HepG2 (cell line): ENCODE measurements around the gene PIEZO2. TPM values are rescaled to one million over a fixed set of nuclear protein-coding genes. Genes with fewer than 3 reads are reported as not detected.

Source experiments
- ATAC-seq: fragments of 200-7000 bp; cut with Tn5 transposase; 3 replicates; pipeline ENCODE4 v1.9.1; 2020; ENCODE audit warnings: mild to moderate bottlenecking, moderate library complexity
- BruUV-seq: library from RNA; stranded (reverse); fragments of 400-500 nt; replicated peaks from 2 replicates; lab custom pipeline; 2021; lab: Mats Ljungman, UMichigan
- CTCF ChIA-PET: fragments of 300-600 bp; formaldehyde crosslinking; extraction: SDS; loops from one replicate; lab custom pipeline; 2021; ENCODE audit warnings: low total read pairs, inconsistent platforms, low intra/inter-chr PET ratio; lab: Yijun Ruan, JAX
- POLR2A ChIA-PET: fragments of 350-600 bp; sonication (Branson Sonifier 250); formaldehyde crosslinking; loops from one replicate; lab custom pipeline; 2020; ENCODE audit warnings: antibody characterized with exemption, inconsistent platforms; lab: Yijun Ruan, JAX
- DNase-seq: peaks from one replicate; pipeline ENCODE4 v3.0.0-alpha.2; 2015; ENCODE audit warnings: low spot score
- FAIRE-seq: peaks from 3 replicates; lab custom pipeline; 2011; peaks lifted over from hg19 to GRCh38; lab: Jason Lieb, UNC
- H2AFZ ChIP-seq: one replicate; pipeline ENCODE4 v1.6.1; 2011; ENCODE audit warnings: low read length, inconsistent platforms
- H3K27ac ChIP-seq: fragments of 300-600 bp; 3 replicates; pipeline ENCODE4 v1.8.0; 2011; ENCODE audit warnings: mixed run types, mild to moderate bottlenecking, mixed read lengths, low read length, inconsistent platforms; ENCODE audit not compliant: insufficient read depth; ENCODE audit errors: extremely low read length
- H3K27me3 ChIP-seq, 2 experiments: fragments of 200-600 bp in 1 of 2; 2 replicates in 1 of 2; 3 replicates in 1 of 2; pipeline versions ENCODE4 v1.6.0 to v1.8.0; 2011; ENCODE audit warnings: low read length in 2 of 2, mild to moderate bottlenecking in 2 of 2, moderate library complexity in 2 of 2, inconsistent platforms in 1 of 2; ENCODE audit not compliant: insufficient read depth in 2 of 2, control insufficient read depth in 1 of 2
- H3K36me3 ChIP-seq, 2 experiments: fragments of 200-600 bp in 1 of 2; replicated peaks in 1 of 2; 2 replicates in 1 of 2; 3 replicates in 1 of 2; pipeline versions ENCODE4 v1.5.1 to v1.8.0; 2011; ENCODE audit warnings: low read length in 2 of 2, inconsistent platforms in 1 of 2; ENCODE audit not compliant: insufficient read depth in 2 of 2, control insufficient read depth in 1 of 2
- H3K4me1 ChIP-seq: 2 replicates; pipeline ENCODE4 v1.5.1; 2012; ENCODE audit warnings: low read length, inconsistent platforms; ENCODE audit not compliant: insufficient read depth
- H3K4me2 ChIP-seq: 2 replicates; pipeline ENCODE4 v1.6.0; 2011; ENCODE audit warnings: low read depth, low read length, inconsistent platforms
- H3K4me3 ChIP-seq, 3 experiments: fragments of 200-600 bp in 1 of 3; sonication (generic), shearing (Covaris generic) in 1 of 3; replicated peaks in 1 of 3; 2 replicates each; pipeline ENCODE4 v1.5.1; 2011 to 2016; ENCODE audit warnings: low read length in 3 of 3, inconsistent platforms in 2 of 3, low read depth in 2 of 3, mild to moderate bottlenecking in 2 of 3, control low read depth in 1 of 3, mixed read lengths in 1 of 3; ENCODE audit not compliant: insufficient read depth in 1 of 3
- H3K79me2 ChIP-seq: one replicate; pipeline ENCODE4 v1.6.1; 2011; ENCODE audit warnings: low read length, inconsistent platforms; ENCODE audit not compliant: insufficient read depth
- H3K9ac ChIP-seq: 2 replicates; pipeline ENCODE4 v1.6.0; 2011; ENCODE audit warnings: mild to moderate bottlenecking, low read depth, low read length, inconsistent platforms; ENCODE audit not compliant: insufficient read depth
- H3K9me3 ChIP-seq: 2 replicates; pipeline ENCODE4 v1.5.1; 2012; ENCODE audit warnings: mild to moderate bottlenecking, low read length
- H4K20me1 ChIP-seq: 2 replicates; pipeline ENCODE4 v1.6.0; 2011; ENCODE audit warnings: inconsistent platforms, mild to moderate bottlenecking, low read length, moderate library complexity; ENCODE audit not compliant: insufficient read depth
- ERF ChIP-seq: IDR thresholded peaks from 2 replicates; pipeline ENCODE4 v1.6.1; 2018; ENCODE audit warnings: missing biosample characterization, missing genetic modification reagents
- KLF12 ChIP-seq: sonication (generic); formaldehyde crosslinking; IDR thresholded peaks from 2 replicates; pipeline ENCODE4 v1.4.0; 2020; ENCODE audit warnings: missing genetic modification reagents, borderline replicate concordance
- NCOR1 ChIP-seq: fragments of 200-600 bp; sonication (generic); IDR thresholded peaks from 2 replicates; pipeline ENCODE4 v1.7.0; 2017; ENCODE audit warnings: antibody characterized with exemption, low read length, borderline replicate concordance
- RAD21 ChIP-seq: fragments of 450-650 bp; formaldehyde crosslinking; IDR thresholded peaks from 2 replicates; pipeline ENCODE4 v1.5.0; 2020; ENCODE audit warnings: mild to moderate bottlenecking
- SMC3 ChIP-seq: IDR thresholded peaks from 2 replicates; pipeline ENCODE4 v1.6.1; 2011; ENCODE audit warnings: low read length, improper control_type of control experiment
- STAG1 ChIP-seq: sonication (generic); formaldehyde crosslinking; IDR thresholded peaks from 2 replicates; pipeline ENCODE4 v1.4.0; 2020; ENCODE audit warnings: missing genetic modification reagents
- ZBTB42 ChIP-seq: sonication (generic); formaldehyde crosslinking; IDR thresholded peaks from 2 replicates; pipeline ENCODE4 v1.5.0; 2020; ENCODE audit warnings: mild to moderate bottlenecking, missing genetic modification reagents
- ZKSCAN8 ChIP-seq: IDR thresholded peaks from 2 replicates; pipeline ENCODE4 v1.6.1; 2016; ENCODE audit warnings: borderline replicate concordance, missing genetic modification reagents, missing compliant biosample characterization
- ZNF331 ChIP-seq: sonication (generic); formaldehyde crosslinking; IDR thresholded peaks from 2 replicates; pipeline ENCODE4 v1.4.0; 2020; ENCODE audit warnings: missing genetic modification reagents
- WGBS: methylation state at CpG from one replicate; pipeline ENCODE4 v1.1.6; 2017; ENCODE audit warnings: low lambda C conversion rate; 5-methylcytosine and 5-hydroxymethylcytosine counted together
- in situ Hi-C: cut with HindIII; loops from 2 replicates; pipeline ENCODE4 v1.10.0; 2017; ENCODE audit warnings: low pct_unique_long_range_greater_than_20kb; ENCODE audit not compliant: extremely low pct_ligation_motif_present
- intact Hi-C: fragments of 100-400 bp; cut with micrococcal nuclease; formaldehyde crosslinking; loops from one replicate; pipeline ENCODE4 v1.10.0; 2022; ENCODE audit not compliant: unreplicated experiment
- polyA plus RNA-seq, 8 experiments: library from polyadenylated mRNA; depleted of rRNA in 3 of 8; stranded (reverse) in 7 of 8; unstranded in 1 of 8; fragments of >200 nt; fragmentation: Illumina TruSeq in 4 of 8; extraction: Trizol in 4 of 8; gene quantifications; 2 replicates each; pipeline versions ENCODE4 v1.2.1 to v1.2.3, GENCODE V29; 2011 to 2016; ENCODE audit warnings: low read depth in 4 of 8, missing spikeins in 1 of 8, mixed read lengths in 1 of 8; ENCODE audit not compliant: insufficient read depth in 1 of 8
- total RNA-seq, 5 experiments: library from RNA; depleted of rRNA; stranded (reverse); fragments of >200 nt; fragmentation: Illumina TruSeq; extraction: Trizol; gene quantifications; 2 replicates each; pipeline ENCODE4 v1.2.3, GENCODE V29; 2016; ENCODE audit warnings: low read depth in 1 of 5
- TF ChIP-seq, protein P1 (sequence below): sonication (generic); formaldehyde crosslinking; IDR thresholded peaks from 2 replicates; pipeline ENCODE4 v1.4.0; 2020; ENCODE audit warnings: missing genetic modification reagents, borderline replicate concordance
- TF ChIP-seq, protein P2 (sequence below): sonication (generic); formaldehyde crosslinking; IDR thresholded peaks from 2 replicates; pipeline ENCODE4 v1.5.0; 2020; ENCODE audit warnings: mild to moderate bottlenecking, missing genetic modification reagents, moderate library complexity
- TF ChIP-seq, protein P3 (sequence below): IDR thresholded peaks from 2 replicates; pipeline ENCODE4 v1.6.1; 2012; ENCODE audit warnings: low read depth, low read length, improper control_type of control experiment
- TF ChIP-seq, protein P4 (sequence below): IDR thresholded peaks from 2 replicates; pipeline ENCODE4 v1.6.1; 2018; ENCODE audit warnings: missing genetic modification reagents

PIEZO2 gene
- total and polyA plus RNA-seq, 2 of the 13 experiments (the other 11 are each of a cell fraction or from before 2014, with no cell fraction given), result 15.2 to 27.2 TPM

- Histone ChIP-seq H3K27me3 (no peaks in the 10 kb centered on the region), H3K79me2 (no peaks in the 10 kb centered on the region), H2AFZ (no peak overlapping the region), H3K4me2 (no peak overlapping the region)
- BruUV-seq, result no TSS peak
- in situ Hi-C loops, result loop anchor here (10.0 to 25.0 kb wide), 2 partner anchors 367 to 750 kb away; no protein-coding TSS in a partner anchor
- DNase-seq (peak; percentile 73), FAIRE-seq (peak; percentile 60), ATAC-seq (peak; percentile 71)
- 24% methylated on average over 5 of the region's 5 CpGs for WGBS
- CTCF ChIA-PET, result interaction anchor here (0.8 to 1.8 kb wide), 5 partner anchors 253 to 523 kb away, joined by 3 to 10 read pairs (median 3); no protein-coding TSS in a partner anchor
- peak; percentile 16; the same call in 1 of the 2 replicates for TF ChIP-seq ZNF331 (CRISPR knock-in tag)
- TF ChIP-seq, protein P1, sequence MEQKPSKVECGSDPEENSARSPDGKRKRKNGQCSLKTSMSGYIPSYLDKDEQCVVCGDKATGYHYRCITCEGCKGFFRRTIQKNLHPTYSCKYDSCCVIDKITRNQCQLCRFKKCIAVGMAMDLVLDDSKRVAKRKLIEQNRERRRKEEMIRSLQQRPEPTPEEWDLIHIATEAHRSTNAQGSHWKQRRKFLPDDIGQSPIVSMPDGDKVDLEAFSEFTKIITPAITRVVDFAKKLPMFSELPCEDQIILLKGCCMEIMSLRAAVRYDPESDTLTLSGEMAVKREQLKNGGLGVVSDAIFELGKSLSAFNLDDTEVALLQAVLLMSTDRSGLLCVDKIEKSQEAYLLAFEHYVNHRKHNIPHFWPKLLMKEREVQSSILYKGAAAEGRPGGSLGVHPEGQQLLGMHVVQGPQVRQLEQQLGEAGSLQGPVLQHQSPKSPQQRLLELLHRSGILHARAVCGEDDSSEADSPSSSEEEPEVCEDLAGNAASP (CRISPR knock-in tag), result 0 out of 2 replicates have a peak, but pooled peaks have one; percentile 16
- TF ChIP-seq STAG1 (CRISPR knock-in tag), result peak; percentile 89
- no peak for TF ChIP-seq ZBTB42 (CRISPR knock-in tag)
- TF ChIP-seq ERF (CRISPR knock-in tag), result no peak
- no peak for TF ChIP-seq KLF12 (CRISPR knock-in tag)
- TF ChIP-seq, protein P2, sequence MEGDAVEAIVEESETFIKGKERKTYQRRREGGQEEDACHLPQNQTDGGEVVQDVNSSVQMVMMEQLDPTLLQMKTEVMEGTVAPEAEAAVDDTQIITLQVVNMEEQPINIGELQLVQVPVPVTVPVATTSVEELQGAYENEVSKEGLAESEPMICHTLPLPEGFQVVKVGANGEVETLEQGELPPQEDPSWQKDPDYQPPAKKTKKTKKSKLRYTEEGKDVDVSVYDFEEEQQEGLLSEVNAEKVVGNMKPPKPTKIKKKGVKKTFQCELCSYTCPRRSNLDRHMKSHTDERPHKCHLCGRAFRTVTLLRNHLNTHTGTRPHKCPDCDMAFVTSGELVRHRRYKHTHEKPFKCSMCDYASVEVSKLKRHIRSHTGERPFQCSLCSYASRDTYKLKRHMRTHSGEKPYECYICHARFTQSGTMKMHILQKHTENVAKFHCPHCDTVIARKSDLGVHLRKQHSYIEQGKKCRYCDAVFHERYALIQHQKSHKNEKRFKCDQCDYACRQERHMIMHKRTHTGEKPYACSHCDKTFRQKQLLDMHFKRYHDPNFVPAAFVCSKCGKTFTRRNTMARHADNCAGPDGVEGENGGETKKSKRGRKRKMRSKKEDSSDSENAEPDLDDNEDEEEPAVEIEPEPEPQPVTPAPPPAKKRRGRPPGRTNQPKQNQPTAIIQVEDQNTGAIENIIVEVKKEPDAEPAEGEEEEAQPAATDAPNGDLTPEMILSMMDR, result peak; percentile 76
- no peak for TF ChIP-seq ZKSCAN8 (CRISPR knock-in tag)
- no peak for TF ChIP-seq NCOR1
- TF ChIP-seq, protein P3, sequence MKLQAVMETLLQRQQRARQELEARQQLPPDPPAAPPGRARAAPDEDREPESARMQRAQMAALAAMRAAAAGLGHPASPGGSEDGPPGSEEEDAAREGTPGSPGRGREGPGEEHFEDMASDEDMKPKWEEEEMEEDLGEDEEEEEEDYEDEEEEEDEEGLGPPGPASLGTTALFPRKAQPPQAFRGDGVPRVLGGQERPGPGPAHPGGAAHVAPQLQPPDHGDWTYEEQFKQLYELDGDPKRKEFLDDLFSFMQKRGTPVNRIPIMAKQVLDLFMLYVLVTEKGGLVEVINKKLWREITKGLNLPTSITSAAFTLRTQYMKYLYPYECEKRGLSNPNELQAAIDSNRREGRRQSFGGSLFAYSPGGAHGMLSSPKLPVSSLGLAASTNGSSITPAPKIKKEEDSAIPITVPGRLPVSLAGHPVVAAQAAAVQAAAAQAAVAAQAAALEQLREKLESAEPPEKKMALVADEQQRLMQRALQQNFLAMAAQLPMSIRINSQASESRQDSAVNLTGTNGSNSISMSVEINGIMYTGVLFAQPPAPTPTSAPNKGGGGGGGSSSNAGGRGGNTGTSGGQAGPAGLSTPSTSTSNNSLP, result 0 out of 2 replicates have a peak, but pooled peaks have one; percentile 18
- TF ChIP-seq RAD21, result peak; percentile 38; the same call in 1 of the 2 replicates
- TF ChIP-seq, protein P4, sequence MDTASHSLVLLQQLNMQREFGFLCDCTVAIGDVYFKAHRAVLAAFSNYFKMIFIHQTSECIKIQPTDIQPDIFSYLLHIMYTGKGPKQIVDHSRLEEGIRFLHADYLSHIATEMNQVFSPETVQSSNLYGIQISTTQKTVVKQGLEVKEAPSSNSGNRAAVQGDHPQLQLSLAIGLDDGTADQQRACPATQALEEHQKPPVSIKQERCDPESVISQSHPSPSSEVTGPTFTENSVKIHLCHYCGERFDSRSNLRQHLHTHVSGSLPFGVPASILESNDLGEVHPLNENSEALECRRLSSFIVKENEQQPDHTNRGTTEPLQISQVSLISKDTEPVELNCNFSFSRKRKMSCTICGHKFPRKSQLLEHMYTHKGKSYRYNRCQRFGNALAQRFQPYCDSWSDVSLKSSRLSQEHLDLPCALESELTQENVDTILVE (CRISPR knock-in tag), result peak; percentile 40; the same call in 1 of the 2 replicates
- TF ChIP-seq SMC3, result peak; percentile 65
- TF ChIP-seq, all 625 proteins: peak for 8
- intact Hi-C loops, result loop anchor here (1.0 to 2.0 kb wide), 4 partner anchors 367 to 725 kb away; no protein-coding TSS in a partner anchor
- Histone ChIP-seq H3K9ac (no peak overlapping the region), H3K27ac (no peak overlapping the region), H3K4me3 (no peak overlapping the region), H3K36me3 (no peaks in the 10 kb centered on the region; a peak in 1 of 5 replicates), H4K20me1 (no peaks in the 10 kb centered on the region), H3K9me3 (no peaks in the 10 kb centered on the region), H3K4me1 (no peaks in the 10 kb centered on the region)
- POLR2A ChIA-PET, result no interaction called here
These were observed 362.0 kb downstream of the PIEZO2 start for GRCh38 chr18:10787293-10787901.
